Smooth muscle cell (in vitro differentiated cells): ENCODE data around the gene PEX1. TPM values are rescaled to one million over a fixed set of nuclear protein-coding genes. Genes with fewer than 3 reads are reported as not detected.

Experiments
- DNase-seq: peaks from one replicate; lab custom pipeline; 2025; ENCODE audit not compliant: unreplicated experiment; lab: John Stamatoyannopoulos, UW
- H2AFZ ChIP-seq: fragments of 200-600 bp; sonication (generic); 2 replicates; pipeline ENCODE4 v1.6.0; 2016; ENCODE audit warnings: antibody characterized with exemption, low read depth, mild to moderate bottlenecking
- H3F3A ChIP-seq: fragments of 200-600 bp; sonication (generic); 2 replicates; pipeline ENCODE4 v1.6.0; 2017; ENCODE audit warnings: antibody characterized with exemption, low read depth
- H3K27ac ChIP-seq: fragments of 200-600 bp; sonication (generic); 2 replicates; pipeline ENCODE4 v1.5.1; 2016; ENCODE audit warnings: low read depth, mild to moderate bottlenecking
- H3K27me3 ChIP-seq: fragments of 200-600 bp; sonication (generic); 2 replicates; pipeline ENCODE4 v1.6.1; 2016; ENCODE audit warnings: low read depth, mild to moderate bottlenecking
- H3K36me3 ChIP-seq: fragments of 200-600 bp; sonication (generic); 2 replicates; pipeline ENCODE4 v1.5.1; 2016; ENCODE audit warnings: low read depth
- H3K4me1 ChIP-seq: fragments of 200-600 bp; sonication (generic); 2 replicates; pipeline ENCODE4 v1.5.1; 2016; ENCODE audit warnings: low read depth
- H3K4me2 ChIP-seq: fragments of 200-600 bp; sonication (generic); 2 replicates; pipeline ENCODE4 v1.6.0; 2016; ENCODE audit warnings: mild to moderate bottlenecking
- H3K4me3 ChIP-seq: fragments of 200-600 bp; sonication (generic); 2 replicates; pipeline ENCODE4 v1.5.1; 2016; ENCODE audit warnings: mild to moderate bottlenecking
- H3K79me2 ChIP-seq: fragments of 200-600 bp; sonication (generic); 2 replicates; pipeline ENCODE4 v1.6.0; 2016; ENCODE audit warnings: low read depth, mild to moderate bottlenecking
- H3K9ac ChIP-seq: fragments of 200-600 bp; sonication (generic); 2 replicates; pipeline ENCODE4 v1.6.0; 2016; ENCODE audit warnings: low read depth
- H3K9me3 ChIP-seq: fragments of 200-600 bp; sonication (generic); replicated peaks from 2 replicates; pipeline ENCODE4 v1.5.1; 2016; ENCODE audit warnings: low read depth
- H4K20me1 ChIP-seq: fragments of 200-600 bp; sonication (generic); 2 replicates; pipeline ENCODE4 v1.6.0; 2016; ENCODE audit warnings: low read depth
- WGBS: methylation state at CpG from one replicate; pipeline ENCODE4 v1.1.7; 2016; ENCODE audit warnings: low lambda C conversion rate; 5-methylcytosine and 5-hydroxymethylcytosine counted together
- polyA plus RNA-seq: library from polyadenylated mRNA; unstranded; fragments of >200 nt; fragmentation: Nextera tagmentation; extraction: Ambion mirVana; gene quantifications from 2 replicates; pipeline ENCODE4 v1.2.1, GENCODE V29; 2016
- total RNA-seq: library from RNA; depleted of rRNA; stranded (reverse); fragments of >200 nt; gene quantifications from 2 replicates; pipeline ENCODE4 v1.2.3, GENCODE V29; 2014
- TF ChIP-seq, protein P1 (sequence below): fragments of 200-600 bp; sonication (generic); IDR thresholded peaks from 2 replicates; pipeline ENCODE4 v1.5.1; 2017; ENCODE audit warnings: borderline replicate concordance, mild to moderate bottlenecking, antibody characterized with exemption; ENCODE audit not compliant: insufficient read depth, poor library complexity, severe bottlenecking

PEX1 gene
- total and polyA plus RNA-seq, 2 experiments from 2014 or later = 4.4 to 10.8 TPM

DNA sequence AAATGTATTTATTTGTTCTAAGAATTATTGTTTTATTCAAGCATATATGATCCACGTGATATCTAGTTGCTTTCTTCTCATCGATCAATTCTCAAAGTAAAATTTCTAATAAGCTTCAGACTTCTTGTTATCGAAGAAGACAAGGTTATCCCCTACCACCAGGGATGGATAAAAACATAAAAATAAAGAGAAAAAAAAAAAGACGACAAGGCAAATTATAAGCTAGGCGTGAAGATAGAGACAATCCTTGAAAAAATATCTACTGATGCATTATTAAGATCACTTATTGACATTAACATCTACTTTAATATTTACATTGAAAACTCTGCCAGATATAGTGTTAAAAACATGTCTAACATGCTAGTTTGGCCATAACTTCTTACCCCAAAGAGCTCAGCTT lies 19.4 kb downstream of the PEX1 start:
- Histone ChIP-seq H4K20me1 (no peaks in the 10 kb centered on the region), H3K4me2 (no peak overlapping the region), H3K27ac (no peak overlapping the region), H3K36me3 (no peaks in the 10 kb centered on the region), H2AFZ (no peak overlapping the region), H3K27me3 (no peaks in the 10 kb centered on the region), H3K79me2 (no peaks in the 10 kb centered on the region), H3K4me1 (no peaks in the 10 kb centered on the region), H3K9ac (no peak overlapping the region), H3F3A (no peaks in the 10 kb centered on the region), H3K9me3 (no peaks in the 10 kb centered on the region), H3K4me3 (no peak overlapping the region)
- 96% methylated on average over 5 of the region's 5 CpGs for WGBS
- no peak for DNase-seq
- TF ChIP-seq, protein P1, sequence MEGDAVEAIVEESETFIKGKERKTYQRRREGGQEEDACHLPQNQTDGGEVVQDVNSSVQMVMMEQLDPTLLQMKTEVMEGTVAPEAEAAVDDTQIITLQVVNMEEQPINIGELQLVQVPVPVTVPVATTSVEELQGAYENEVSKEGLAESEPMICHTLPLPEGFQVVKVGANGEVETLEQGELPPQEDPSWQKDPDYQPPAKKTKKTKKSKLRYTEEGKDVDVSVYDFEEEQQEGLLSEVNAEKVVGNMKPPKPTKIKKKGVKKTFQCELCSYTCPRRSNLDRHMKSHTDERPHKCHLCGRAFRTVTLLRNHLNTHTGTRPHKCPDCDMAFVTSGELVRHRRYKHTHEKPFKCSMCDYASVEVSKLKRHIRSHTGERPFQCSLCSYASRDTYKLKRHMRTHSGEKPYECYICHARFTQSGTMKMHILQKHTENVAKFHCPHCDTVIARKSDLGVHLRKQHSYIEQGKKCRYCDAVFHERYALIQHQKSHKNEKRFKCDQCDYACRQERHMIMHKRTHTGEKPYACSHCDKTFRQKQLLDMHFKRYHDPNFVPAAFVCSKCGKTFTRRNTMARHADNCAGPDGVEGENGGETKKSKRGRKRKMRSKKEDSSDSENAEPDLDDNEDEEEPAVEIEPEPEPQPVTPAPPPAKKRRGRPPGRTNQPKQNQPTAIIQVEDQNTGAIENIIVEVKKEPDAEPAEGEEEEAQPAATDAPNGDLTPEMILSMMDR = no peak

DNA sequence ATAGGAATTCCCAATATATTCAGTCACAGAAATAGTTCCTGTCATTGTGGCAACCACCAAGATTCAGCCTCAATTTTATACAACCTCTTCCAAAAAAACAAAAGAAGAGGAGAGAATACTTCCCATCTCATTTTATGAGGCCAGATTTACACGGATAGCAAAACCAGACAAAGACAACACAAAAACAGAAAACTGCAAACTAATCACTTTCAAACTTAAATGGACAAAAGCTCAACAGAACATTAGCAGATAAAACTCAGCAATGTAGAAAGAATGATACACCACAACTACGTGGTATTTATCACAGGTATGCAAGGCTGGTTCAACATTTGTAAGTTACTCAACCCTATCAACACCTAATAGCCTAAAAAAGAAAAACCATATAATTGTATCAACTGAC lies 22.0 kb downstream of the PEX1 start:
- H3K4me2 ChIP-seq = no peak overlapping the region
- H3K36me3 ChIP-seq = peaks cover 5% of the 10 kb centered on the region
- no peaks in the 10 kb centered on the region for H3K9me3 ChIP-seq
- no peak overlapping the region for H3K27ac ChIP-seq
- H3K4me3 ChIP-seq = no peak overlapping the region
- H3K27me3 ChIP-seq = no peaks in the 10 kb centered on the region
- no peak overlapping the region for H3K9ac ChIP-seq
- no peaks in the 10 kb centered on the region for H3F3A ChIP-seq
- H4K20me1 ChIP-seq = no peaks in the 10 kb centered on the region
- no peaks in the 10 kb centered on the region for H3K79me2 ChIP-seq
- H2AFZ ChIP-seq = no peak overlapping the region
- H3K4me1 ChIP-seq = no peaks in the 10 kb centered on the region
- DNase-seq = no peak
- 79% methylated on average over 2 of the region's 2 CpGs for WGBS
- TF ChIP-seq, protein P1 = no peak

DNA sequence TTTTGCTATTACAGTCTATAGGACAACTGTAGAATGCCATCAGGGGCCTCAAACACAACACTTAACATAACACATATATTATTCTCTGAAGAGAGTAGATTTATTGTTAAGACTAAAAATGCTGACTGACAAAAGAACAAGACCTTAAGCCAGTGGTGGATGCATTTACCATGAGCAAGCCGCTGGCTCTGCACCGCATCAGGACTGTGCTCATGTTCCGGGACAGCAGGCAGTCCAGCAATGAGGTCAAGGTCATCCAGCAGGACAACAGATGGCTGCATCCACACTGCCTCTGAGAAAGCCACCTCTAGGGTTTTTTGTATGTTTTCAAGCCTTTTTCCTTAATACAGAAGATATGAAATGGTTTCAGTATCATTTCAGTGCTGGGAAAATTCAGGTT lies 23.8 kb downstream of the PEX1 start:
- no peak overlapping the region for H3K27ac ChIP-seq
- TF ChIP-seq, protein P1 = no peak
- H3K4me3 ChIP-seq = no peak overlapping the region
- H3K9ac ChIP-seq = no peak overlapping the region
- H3K9me3 ChIP-seq = no peaks in the 10 kb centered on the region
- H3K27me3 ChIP-seq = no peaks in the 10 kb centered on the region
- no peak for DNase-seq
- H3K79me2 ChIP-seq = no peaks in the 10 kb centered on the region
- H2AFZ ChIP-seq = no peak overlapping the region
- H3F3A ChIP-seq = no peaks in the 10 kb centered on the region
- 98% methylated on average over 3 of the region's 3 CpGs for WGBS
- peaks cover 5% of the 10 kb centered on the region for H3K36me3 ChIP-seq
- H4K20me1 ChIP-seq = no peaks in the 10 kb centered on the region
- no peaks in the 10 kb centered on the region for H3K4me1 ChIP-seq
- H3K4me2 ChIP-seq = no peak overlapping the region

DNA sequence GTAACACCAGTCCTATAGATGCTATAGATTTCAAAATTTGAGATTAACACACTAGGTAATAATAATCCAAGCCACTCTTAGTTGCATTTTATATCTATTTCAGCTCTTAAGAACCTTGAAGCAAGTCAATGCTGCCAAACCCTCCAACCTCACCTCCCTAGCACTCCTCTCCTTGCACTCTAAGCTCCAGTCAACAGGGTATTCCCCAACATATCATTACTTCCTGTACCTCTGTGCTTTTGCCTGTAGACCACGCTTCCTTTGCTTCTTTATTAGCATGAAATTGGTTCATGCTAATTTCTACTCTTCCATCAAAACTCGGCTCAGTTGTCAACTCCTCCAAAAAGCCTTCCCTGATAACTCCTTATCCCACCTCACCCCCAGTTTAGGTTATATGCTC lies 24.6 kb downstream of the PEX1 start:
- no peaks in the 10 kb centered on the region for H4K20me1 ChIP-seq
- H3K27ac ChIP-seq = no peak overlapping the region
- no peaks in the 10 kb centered on the region for H3K79me2 ChIP-seq
- no peak overlapping the region for H3K4me3 ChIP-seq
- H3K36me3 ChIP-seq = peaks cover 5% of the 10 kb centered on the region
- H2AFZ ChIP-seq = no peak overlapping the region
- no peaks in the 10 kb centered on the region for H3K27me3 ChIP-seq
- no peak overlapping the region for H3K9ac ChIP-seq
- H3K4me2 ChIP-seq = no peak overlapping the region
- no peak for DNase-seq
- no peaks in the 10 kb centered on the region for H3K9me3 ChIP-seq
- WGBS = 96% methylated on average over 2 of the region's 2 CpGs
- H3F3A ChIP-seq = no peaks in the 10 kb centered on the region
- TF ChIP-seq, protein P1 = no peak
- no peaks in the 10 kb centered on the region for H3K4me1 ChIP-seq
